Activated CD4-positive, alpha-beta T cell treated with anti-CD3 and anti-CD28 coated beads, Interleukin-2, amount 50 U/mL, for 1 hour (primary cell): Measurements from ENCODE around the gene IGFBP3.

Experiments
- DNase-seq: peaks from one replicate; pipeline ENCODE4 v3.0.0-alpha.2; 2020

The IGFBP3 gene

DNA sequence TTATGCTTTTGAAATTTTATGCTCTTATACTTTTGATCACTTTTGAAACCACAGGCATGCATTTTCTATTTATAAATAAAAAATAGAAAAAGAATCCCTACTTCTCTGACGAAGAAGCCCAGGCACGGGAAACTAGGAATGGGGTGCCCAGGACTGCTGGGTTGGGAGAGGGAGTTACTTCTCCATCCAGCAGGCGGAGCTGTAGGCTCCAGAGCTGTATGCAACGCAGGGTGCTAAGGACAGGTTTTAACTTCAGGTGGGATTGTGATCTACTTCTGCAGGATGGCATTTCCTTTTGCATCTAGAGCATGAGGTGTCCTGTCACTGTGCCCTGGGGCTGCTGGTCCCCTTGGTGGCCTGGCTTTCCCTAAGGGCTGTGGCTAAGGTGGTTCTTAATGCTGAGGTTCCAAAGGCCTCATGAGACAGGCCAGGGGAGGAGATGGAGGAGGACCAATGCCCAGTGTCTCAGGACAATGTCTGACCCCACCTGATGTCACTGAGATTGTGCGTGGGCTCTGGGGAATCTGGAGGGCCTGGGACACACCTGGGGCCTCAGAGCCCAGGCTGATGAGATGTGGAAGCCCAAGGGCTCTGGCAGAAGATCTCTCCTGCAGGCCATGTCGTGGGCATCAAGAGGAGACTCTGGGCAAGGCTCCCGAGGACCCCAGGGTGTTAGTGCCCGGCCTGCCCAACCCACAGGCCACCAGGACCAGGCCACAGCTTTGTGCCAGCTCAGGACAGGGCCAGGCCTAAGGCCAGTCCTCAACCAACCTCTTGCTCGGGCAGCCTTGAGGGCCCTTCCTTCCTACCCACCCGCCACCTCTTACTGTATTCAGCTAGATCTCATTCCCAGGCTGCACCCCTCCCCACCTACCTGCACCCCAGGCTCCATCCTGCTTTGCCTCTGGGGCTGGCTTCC lies 48.7 kb downstream of the IGFBP3 start:
- DNase-seq, result no peak

DNA sequence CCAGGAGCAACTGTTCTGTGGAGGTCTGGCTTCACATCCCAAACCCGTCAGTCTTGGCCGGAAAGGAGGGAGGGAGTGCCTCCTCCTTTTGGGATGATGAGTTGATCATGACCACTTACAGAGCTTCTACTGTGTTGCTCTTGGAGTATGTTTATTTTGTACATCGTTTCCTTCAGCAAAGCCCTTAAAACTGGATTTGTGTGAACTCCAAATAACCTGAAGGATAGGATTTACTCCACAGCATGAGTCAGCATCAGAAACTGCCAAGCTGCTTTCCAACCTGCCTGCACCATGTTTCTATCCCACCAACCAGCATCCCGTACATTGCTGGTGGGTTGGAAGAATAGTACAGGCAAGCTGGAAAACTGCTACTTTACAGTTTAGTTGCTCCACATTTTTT lies 51.6 kb downstream of the IGFBP3 start:
- no peak for DNase-seq

DNA sequence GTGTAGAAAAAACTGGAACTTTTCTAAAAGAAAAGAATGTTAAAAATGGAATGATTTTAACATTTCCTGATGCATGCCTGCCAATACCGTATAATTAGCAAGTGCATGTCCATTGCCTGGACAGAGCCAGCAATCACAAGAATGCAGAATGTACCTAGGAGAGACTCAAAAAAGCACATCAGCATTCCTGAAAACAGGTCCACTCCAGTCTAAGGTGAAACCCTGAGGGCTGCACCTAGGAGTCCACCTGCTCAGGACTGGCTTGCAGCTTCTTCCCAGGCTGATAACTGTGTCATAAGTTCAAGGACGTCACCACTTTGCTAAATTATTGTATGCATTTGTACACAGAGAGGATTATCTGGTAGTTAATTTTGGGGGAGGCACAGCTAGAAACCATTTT lies 53.6 kb downstream of the IGFBP3 start:
- DNase-seq, result no peak

DNA sequence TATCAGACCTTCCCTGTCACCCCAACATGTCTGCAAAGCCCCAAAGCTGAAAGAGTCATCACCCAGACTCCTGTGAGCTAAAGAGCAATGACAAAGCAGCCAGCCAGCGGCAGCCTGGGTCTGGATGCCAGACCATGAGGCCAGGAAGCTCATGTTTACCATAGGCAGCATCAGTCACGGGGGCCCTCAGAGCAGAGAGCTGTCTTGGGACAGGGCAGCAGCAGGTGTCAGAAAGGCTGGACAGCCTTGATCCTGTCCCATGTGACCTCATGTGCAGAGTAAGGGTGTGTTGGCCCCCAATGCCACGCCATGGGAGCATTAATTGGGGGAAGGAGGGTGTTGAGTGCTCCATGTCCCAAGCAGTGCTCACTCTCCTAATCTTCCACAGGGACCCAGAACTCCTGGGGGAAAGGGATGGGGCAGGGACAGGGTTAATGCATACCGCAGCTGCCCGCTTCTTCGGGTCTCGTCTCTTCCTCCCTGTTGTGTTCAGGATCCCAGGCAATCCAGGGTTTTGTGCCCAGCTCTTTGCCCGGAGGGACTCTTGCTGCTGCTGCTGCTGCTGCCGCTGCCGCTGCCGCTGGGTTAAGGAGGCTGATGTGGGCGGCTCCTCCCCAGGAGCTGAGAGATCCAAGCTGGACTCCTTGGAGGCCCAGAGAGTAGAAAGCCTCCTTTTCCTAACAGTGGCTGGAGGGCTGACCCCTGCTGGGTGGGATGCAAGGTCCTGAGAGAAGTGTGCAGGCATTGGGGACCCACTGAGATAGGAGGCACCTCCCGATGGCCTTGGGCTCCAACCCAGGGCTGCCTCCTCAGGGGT lies 55.3 kb downstream of the IGFBP3 start:
- DNase-seq, result no peak

DNA sequence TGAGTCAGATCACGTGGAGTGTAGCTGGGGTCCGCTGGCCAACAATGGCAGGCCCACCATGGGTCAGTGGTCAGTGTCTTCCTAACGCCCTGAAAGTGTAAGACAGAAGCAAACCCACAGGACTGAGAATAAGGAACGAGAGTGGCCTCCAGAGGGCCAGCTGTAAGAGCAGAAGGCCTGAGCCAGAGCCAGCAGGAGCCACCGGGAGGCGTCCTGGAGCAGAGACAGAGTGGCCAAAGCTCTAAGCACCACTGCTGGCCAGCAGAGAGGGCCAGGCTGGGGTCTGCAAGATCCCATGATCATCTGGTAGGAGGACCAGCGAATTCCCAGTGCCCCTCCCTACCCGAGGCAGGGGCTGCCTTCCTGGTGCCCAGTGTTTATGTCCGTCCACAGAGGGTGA lies 57.4 kb downstream of the IGFBP3 start:
- no peak for DNase-seq
